Adrenal gland (tissue), 5 donors: ENCODE results near the gene NOL4L.

Experiments used
- POLR2A ChIP-seq, 2 donors: fragments of 450-650 bp; IDR thresholded peaks; one replicate each; pipeline ENCODE4 v1.6.1; 2017; ENCODE audit warnings: antibody characterized with exemption in 2 of 2, mild to moderate bottlenecking in 2 of 2, moderate library complexity in 1 of 2
- TF ChIP-seq, protein P1 (sequence below), 6 experiments: fragments of 450-650 bp in 4 of 6; fragments of 200-600 bp in 2 of 6; sonication (generic) in 1 of 6; IDR thresholded peaks; 1 replicate in 5 of 6; 2 replicates in 1 of 6; pipeline versions ENCODE4 v1.5.1 to v1.8.0; 2016 to 2021; ENCODE audit warnings: antibody characterized with exemption in 6 of 6, mild to moderate bottlenecking in 2 of 6, moderate library complexity in 1 of 6
- donor health status: DM: no; HTN: no; CAD: no.

DNA sequence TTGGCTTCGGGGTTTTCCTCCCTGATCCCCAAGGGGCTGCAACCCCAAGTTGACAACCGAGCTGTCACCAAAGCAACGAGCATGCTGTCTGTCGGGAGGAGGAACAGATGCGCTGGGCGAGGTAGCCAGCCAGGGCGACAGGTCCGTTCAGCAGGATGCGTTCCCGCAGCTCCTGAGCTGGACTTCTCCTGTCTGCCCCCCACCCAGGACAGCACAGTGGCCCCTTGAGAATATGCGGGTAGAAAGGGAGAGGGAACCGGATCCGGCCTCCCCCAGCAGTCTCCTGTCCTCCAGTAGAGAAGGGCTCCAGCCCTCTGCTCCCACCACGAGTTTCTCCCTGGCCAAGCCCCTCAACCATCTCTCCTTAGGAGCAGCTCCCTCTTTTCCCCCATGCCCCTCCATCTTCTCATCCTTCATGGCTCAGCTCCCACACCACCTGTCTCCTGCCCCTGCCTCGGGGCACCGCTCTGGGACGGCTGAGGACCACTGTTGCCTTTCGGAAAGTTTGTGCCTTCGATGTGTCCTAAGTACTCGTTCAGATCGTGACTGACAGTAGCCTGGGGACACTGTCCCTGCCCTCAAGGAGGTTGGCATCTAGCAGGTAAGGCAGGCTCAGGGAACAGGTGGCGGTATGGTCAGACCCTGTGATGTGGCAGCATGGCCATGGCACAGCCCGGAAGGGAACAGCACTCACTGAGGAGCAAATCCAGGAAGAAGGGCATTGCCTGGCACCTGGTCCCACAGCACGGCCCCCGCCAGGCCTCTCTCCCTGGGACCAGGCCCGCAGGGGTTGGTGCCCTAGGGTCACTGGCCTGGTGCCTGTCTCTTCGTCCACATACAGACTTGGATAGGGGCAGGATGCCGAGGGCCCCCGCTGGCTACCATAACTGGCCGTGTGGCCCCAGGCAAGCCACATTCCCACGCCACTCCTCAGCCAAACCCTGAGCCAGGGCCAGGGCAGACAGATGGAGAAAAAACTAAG lies 130.7 kb downstream of the NOL4L start:
- TF ChIP-seq, protein P1, sequence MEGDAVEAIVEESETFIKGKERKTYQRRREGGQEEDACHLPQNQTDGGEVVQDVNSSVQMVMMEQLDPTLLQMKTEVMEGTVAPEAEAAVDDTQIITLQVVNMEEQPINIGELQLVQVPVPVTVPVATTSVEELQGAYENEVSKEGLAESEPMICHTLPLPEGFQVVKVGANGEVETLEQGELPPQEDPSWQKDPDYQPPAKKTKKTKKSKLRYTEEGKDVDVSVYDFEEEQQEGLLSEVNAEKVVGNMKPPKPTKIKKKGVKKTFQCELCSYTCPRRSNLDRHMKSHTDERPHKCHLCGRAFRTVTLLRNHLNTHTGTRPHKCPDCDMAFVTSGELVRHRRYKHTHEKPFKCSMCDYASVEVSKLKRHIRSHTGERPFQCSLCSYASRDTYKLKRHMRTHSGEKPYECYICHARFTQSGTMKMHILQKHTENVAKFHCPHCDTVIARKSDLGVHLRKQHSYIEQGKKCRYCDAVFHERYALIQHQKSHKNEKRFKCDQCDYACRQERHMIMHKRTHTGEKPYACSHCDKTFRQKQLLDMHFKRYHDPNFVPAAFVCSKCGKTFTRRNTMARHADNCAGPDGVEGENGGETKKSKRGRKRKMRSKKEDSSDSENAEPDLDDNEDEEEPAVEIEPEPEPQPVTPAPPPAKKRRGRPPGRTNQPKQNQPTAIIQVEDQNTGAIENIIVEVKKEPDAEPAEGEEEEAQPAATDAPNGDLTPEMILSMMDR (IDR thresholded peaks at IDR 0.05): no peak
- no peak for TF ChIP-seq POLR2A (IDR thresholded peaks at IDR 0.05)
